HG03571 (cell line): ENCODE results near the gene CDC14B.
"Not testable (repeated sequence)": the region's sequence is repeated elsewhere in the genome, so short reads cannot be mapped to it uniquely, and the experiment has no call there.

Source experiments
- ATAC-seq: cut with Tn5 transposase; IDR thresholded peaks from one replicate; pipeline ENCODE4 v1.9.1; 2021; ENCODE audit not compliant: unreplicated experiment

CDC14B gene

DNA sequence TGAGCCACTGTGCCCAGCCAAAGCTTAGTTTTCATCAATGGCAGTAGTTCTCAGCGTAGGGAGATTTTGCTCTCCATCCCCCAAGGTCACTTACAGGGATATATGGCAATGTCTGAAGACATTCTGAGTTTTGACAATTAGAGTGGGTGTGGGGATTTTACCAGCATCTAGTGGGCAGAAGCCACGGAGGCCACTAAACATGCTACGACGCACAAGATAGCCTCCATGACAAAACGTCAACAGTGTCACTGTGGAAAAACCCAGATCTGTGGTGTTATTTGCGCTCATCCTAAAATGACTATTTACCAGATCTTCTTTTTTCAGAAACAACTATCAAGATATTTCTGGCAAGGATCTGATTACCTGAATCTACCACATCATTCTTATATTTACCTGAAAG is 68.2 kb downstream of the CDC14B start:
- ATAC-seq: no peak

DNA sequence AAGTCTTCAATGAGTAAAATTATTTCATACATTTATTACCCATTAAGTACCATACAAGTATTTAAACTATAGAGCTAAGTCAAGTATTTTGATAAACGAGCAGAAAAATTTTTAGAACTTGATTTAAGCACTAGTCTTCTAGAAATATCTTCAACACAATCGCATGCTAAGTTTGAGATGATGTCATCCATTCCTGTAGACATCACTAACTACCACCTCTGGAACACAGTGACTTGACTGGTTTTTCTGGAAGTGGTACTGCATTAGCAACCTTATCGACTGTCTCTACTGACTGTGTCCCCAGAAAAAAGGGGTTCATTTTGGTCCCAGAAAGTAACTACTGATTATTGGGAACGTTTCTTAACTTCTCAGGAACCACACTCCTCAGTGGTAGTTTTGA is 69.0 kb downstream of the CDC14B start:
- ATAC-seq: no peak

DNA sequence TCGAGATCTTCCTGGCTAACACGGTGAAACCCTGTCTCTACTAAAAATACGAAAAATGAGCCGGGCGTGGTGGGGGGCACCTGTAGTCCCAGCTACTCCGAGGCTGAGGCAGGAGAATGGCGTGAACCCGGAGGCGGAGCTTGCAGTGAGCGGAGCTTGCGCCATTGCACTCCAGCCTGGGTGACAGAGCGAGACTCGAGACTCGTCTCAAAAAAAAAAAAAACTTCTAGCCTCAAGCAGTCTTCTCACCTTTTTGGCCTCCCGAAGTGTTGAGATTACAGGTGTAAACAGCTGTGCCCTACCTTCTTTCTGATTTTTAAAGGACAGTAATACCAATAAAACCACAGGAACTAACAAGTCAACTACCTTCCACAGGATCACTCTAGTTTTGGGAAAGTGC is 76.5 kb downstream of the CDC14B start:
- ATAC-seq: not testable (repeated sequence)

DNA sequence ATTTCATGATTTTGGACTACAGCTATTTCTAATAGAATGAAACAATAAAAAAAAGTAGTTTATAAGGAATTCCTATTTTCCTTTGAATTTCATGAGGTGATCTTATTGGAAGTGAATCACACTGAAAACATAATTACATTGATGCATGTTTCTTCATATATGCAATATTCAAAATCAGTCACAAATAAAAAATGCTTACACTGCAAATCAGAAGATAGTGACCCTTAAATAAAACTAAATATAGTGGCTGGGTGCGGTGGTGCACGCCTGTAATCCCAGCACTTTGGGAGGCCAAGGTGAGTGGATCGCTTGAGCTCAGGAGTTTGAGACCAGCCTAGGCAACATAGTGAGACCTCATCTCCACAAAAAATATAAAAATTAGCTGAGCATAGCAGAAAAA is 79.5 kb downstream of the CDC14B start:
- ATAC-seq: no peak

DNA sequence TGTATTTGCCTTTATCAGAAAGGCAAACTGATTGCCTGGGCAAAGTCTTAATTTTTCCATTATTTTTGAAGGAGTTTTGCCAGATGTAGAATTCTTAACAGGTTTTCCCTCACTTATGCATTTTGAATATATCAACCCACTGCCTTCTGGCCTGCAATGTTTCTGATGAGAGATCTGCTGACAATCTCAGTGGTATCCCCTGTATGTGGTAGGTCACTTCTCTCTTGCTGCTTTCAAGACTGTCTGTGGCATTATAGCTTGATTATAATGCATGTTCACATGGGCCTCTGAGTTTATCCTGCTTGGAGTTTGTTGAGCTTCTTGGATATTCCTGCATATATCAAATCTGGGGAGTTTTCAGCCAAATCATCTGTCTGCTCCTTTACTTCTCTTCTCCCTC is 87.5 kb downstream of the CDC14B start:
- ATAC-seq: no peak

DNA sequence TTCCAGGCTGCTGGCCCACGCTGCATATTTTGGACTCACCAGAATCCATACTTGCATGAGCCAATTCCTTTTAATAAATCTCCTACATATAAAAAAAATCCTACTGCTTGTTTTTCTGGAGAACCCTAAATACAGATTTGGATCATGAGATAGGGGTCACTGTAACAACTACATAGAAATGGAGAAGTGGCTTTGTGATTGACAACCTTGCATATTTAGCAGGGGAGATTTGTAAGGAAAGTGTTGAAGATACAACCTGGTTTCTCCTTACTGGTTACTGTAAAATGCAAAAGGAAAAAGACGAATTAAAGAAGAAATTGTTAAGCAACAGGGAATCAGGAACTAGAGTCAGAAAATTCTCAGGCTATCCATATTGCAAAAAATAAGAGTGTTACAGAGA is 94.9 kb downstream of the CDC14B start:
- ATAC-seq: no peak

DNA sequence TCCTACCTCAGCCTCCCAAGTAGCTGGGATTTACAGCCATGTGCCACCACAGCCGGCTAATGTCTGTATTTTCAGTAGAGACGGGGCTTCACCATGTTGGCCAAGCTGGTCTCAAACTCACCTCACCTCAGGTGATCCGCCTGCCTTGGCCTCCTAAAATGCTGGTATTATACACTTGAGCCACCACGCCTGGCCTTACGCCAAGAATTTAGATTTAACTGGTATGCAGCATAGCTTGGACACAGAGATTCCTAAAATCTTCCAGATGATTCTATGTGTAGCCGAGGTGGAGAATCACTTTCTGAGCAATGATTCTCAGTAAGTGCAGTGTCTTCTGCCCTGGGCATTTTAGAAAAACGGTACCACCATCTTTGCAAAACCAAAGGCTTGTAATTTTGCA is 95.6 kb downstream of the CDC14B start:
- no peak for ATAC-seq

DNA sequence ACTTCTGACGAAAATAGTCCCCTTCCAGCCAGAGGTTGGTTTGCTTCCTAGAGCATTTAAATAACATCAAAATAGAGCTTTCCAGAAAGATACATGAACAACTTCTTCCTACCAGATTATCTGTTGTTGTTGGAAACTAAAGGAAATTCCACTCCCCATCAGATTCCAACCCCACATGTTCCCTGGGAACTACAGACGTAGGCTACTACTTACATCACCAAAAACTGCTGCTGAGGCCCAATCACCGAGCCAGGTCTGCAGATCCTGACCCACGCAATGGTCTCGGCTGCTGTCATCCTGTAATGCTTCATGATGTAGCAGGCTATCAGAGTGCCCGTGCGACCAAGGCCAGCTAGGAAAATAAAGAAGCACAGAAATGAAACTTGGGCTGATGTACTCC is 96.3 kb downstream of the CDC14B start:
- ATAC-seq: no peak

DNA sequence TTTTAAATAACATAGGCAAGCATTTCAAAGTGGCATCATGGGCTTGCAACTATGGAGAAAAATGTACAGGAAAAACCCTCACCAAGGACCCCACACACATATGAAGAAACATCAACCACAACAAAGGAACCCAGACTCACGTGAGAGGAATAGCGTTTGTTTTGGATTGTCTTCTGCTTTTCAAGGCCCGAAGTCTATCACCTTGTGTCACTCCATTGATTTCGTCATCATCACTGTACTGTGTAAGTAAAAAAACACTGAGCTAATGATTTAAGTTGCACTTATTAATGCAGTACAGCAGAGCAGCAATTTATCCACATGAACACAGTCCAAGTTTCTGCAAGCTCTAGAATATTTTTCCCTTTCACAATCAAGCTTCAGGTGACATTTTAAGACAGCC is 97.3 kb downstream of the CDC14B start:
- no peak for ATAC-seq

DNA sequence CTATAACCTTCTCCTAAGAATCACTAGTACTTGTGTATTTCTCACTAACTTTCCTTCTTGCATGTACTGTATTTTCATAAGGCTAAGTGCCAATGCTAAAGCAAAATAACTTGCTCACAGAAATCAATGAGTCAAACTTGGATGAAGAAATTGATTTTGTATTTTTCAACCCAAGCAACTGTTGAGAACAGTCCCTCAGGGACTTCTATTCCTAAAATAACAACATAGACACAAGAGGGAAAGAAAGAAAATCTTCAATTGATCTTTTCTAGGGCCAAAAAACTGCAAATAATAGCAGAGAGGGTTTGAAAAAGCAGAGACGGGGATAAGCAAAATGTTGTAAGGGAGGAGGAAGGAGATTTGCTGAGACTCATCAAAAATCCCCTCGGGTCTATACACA is 99.9 kb downstream of the CDC14B start:
- ATAC-seq: no peak

DNA sequence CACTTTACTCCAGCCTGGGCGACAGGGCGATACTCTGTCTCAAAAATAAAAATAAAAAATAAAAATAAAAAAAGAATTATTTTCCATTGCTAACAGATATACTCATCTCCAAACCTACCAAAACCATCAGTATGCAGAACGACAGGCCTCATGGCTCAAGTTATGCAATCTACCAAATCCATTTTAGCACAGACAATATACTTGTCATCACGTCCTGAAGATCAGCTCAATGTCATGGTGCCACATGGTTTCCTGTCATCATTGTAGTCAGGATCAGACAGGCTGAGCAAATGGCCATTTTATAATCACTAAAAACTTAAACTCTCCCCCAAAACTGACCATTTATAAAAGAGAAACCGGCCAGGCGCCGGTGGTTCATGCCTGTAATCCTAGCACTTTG is 100.5 kb downstream of the CDC14B start:
- no peak for ATAC-seq

DNA sequence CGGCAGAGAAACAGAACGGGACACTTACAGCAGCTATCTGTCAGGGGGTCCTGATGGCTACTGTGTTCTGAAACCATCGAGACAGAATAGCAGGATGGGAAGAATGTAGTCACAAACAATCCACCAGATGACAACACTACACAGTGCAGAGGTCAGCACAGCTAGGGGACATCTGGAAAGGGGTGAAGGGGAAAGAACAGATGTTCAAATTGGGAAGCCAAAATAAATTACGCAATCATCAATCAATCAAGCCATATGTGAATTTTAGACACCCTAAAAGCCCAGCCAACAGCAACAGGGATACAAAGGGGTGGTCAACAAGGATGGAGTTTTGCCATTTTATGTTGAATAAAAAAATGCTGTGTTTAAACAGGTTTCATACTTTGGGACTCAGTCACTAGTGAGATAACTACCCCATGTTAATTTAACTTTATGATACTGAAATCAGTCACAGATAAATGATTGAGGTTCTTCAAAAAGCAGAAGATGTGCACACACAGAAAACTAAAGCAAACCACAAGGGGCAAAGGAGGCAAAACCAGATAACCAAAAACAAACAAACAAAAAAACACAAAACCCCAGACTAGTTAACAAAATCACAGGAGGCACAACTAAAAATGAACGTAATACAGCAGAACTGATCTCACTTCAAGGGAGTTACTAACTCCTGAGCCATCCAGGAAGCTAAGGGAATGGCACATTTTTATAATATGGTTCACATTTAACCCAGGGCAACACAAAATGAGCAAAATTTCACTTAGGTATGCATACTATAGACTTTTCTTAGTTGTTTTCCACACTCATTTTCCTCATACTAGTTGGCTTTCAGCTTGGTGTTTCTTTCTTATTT is 103.8 kb downstream of the CDC14B start:
- no peak for ATAC-seq

DNA sequence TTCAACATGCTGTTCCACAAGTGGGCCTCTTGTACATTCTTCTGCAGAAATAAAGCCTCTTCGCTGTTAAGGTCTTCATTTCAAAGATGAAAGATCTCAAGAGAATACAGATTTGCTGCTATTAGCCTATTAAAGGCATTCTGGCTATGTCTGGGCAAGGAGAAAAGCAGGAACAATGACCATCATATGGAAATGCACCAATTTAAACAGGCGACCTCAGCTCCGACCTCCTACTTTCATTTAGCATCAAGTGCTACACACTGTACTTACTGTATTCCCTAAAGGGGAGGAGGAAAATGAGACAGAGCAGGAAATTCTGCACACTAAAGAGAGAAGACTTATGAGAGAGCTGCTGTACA is 104.9 kb downstream of the CDC14B start:
- ATAC-seq: no peak

DNA sequence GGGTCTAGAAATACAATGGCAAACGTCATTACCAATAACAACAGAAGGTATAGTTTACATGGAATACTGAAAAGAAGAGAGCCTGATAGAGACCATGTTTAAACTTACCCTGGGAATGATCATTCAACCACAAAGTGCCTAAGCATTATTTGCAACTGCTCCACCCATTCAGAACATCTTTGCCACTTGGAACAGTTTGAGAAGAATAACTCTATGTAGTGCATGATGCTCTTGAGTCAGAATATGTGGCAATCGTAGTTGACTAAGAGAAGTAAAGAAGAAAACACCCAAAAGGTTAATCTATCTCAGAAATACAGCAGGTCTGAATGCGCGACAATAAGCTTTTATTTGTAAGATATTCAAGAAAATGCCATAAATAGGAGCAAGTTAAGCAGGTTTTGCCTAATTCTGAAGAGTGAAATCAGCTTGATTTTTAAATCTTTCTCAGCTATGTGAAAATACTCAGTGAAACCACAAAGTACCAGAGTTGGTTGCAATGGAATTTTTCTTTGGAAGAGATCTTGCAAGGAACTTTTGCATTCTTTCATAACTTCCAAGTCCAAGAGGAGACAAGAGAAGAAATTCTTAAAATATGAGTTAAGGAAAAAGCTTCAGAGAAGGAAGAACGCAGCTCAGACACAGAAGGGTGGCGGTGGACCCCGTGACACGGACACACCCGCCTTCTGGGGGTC is 105.4 kb downstream of the CDC14B start:
- no peak for ATAC-seq

DNA sequence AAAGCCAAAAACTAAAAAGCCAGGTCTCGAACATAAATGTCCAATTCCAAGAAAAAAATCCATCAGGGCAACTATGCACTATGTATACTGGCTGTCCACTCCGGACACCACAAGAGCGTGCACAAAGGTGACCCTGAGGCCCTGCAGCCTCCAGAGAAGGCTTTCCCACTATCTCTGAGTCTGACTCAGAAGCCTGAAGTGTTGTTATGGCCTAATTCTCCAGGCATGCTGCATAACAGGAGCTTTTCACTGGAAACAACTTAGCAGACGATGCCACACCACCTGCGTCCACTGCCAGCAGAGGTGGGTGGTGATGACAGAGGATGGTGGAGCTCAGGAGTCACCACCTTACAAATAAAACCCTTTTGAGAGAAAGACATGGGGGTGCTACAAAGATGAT is 106.0 kb downstream of the CDC14B start:
- no peak for ATAC-seq

DNA sequence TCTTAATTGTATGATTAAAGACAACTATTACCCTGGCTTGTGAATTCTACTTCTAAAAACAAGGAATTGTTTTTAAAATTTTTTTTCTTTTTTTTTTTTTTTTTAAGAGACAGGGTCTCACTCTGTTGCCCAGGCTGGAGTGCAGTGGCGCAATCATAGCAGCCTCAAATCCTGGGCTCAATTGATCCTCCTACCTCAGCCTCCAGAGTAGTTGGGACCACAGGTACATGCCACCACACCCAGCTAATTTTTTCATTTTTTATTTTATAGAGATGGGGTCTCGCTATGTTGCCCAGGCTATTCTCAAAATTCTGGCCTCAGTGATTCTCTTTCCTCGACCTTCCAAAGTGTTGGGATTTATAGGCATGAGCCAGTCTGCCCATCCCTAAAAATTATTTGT is 107.4 kb downstream of the CDC14B start:
- no peak for ATAC-seq

DNA sequence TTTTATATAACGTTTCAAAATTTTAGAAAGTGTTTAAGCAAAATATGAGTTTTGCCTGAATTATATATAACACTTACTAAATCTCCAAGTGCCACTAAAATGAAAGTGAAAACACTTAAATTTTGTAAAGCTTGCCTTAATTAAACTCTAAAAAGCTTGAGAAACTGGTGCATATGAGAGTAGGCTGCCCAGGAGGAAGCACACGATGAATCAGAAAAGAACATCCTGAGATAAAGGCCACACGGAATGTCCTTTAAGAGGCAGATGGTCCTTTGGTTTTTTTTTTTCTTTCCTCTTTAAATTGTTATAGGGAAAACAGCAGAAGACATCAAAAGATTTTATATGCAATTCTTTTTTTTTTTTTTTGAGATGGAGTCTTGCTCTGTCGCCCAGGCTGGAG is 109.4 kb downstream of the CDC14B start:
- no peak for ATAC-seq

DNA sequence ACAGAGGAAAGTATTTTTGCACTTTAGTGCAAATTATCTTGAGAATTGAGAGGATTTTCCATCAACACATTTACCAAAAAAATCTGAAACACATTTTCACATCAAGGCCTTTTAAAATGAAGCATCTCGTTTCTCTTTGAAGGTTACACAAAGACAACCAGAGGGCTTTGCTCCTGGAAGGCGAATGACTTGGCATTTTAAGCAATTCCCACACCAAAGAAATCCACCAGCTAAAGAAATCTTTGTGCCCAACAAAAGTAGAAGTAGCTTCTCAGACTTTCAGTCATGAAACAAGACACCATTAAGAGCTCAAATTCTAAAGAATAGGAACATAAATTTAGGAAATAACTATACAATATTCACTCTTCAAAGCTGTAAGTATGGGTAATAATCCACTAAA is 109.8 kb downstream of the CDC14B start:
- ATAC-seq: no peak

DNA sequence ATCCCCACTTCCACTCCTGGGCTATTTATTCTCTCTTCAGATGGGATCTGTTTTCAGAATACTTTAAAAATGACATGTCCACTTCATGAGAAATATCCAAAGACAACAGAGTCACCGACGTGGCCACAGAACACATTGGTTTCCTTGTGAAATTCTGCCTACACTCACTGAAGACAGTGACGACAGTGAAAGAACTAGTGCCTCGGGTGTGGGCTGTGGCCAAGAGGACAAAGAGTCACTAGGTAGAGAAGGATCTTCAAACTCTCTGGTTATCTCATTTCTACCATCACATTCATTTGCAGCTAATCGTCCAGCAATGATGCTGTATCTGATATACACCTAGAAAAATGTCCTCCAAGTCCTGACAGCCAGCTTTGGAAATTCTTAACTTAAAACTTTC is 110.6 kb downstream of the CDC14B start:
- no peak for ATAC-seq

DNA sequence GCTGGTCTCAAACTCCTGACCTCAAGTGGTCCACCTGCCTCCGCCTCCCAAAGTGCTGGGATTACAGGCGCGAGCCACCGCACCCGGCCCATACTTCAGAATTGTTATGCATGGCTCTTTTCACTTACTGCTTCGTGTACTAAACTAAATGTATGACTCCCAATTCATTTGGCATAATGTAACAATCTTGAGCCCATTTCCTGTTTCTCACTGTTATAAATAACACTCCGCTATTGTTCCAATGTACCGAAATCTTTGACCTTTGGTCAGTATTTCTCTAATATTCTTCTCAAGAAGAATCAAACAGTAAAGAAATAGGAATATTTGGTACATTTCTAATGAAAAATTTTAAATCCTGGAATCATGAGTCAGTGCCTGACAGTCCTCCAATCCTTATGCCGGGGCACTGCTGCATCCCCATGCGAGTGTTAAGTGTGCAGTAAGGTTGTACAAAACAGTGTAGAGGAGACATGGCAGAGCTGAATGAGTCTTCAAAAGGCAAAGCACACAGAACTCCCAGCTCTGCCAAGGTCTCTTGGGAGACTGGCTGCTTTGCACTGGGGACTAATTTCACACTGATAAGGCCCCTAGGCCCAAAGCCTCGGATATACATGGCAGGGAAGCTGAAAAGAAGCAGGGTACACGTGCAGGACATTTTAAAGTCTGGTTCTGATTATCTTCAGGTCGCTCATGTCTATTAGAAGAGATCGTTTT is 111.3 kb downstream of the CDC14B start:
- ATAC-seq: no peak

DNA sequence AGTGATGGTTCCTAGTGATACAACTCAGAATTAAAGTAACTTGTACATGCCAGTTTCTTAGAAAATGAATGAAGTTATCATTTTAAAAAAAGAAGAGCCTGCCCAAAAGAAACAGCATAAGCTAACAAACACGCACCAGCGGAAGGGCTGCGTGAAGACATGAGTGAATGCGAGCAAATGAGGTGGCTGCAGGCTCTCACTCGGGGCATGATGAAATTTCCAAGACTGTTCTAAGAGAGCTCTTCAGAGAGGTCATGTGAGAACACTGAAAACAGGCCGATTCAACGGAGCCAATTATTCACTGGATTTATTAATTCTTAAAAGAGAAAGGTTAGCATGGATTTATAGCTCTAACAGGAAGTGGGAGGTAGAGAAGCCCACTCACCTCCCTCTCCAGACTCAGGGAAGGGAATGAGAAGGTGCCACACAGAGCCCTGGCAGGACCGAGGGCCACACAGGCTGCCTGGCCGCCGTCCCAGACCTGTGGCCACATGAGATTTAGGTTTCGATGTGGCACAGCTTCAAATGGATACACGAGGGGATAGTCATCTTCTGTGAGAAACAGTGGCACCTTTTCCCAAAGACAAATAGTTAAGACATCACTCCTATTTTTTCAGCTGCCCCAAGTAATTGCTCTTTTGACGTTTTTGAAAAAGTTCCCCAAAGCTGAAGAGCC is 114.2 kb downstream of the CDC14B start:
- ATAC-seq: no peak

DNA sequence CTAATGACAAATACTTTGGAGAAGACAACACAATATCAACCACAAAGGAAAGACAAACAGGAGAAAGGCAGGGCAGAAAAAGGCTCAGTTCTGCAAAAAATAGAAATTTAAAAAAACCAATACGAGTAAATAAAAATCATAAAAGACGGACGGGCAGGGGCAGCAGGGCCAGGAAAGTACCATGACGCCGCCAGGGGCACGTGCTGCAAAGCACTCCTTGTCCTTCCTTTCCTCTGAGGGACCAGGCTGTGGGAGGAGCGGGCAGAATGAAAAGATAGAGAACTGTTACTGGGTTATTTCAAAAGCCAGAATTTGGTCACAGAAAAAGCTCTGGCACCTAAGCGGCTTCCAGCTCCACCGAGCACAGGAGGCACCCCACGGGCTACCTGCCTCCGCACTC is 115.7 kb downstream of the CDC14B start:
- no peak for ATAC-seq
